Astrocyte of the spinal cord (primary cell): Measurements from ENCODE around the gene CHST8.

Experiments used
- DNase-seq: peaks from one replicate; pipeline ENCODE4 v3.0.0; 2011; ENCODE audit warnings: low read depth, low spot score
- H3K4me3 ChIP-seq: 2 replicates; pipeline ENCODE4 v1.5.1; 2011; ENCODE audit warnings: low read depth, mild to moderate bottlenecking, low read length, moderate library complexity
- in situ Hi-C: cut with HindIII; loops from 2 replicates; pipeline ENCODE4 v1.10.0; 2017; ENCODE audit warnings: low sequenced_read_pairs
- TF ChIP-seq, protein P1 (sequence below): IDR thresholded peaks from 2 replicates; pipeline ENCODE4 v1.5.1; 2012; ENCODE audit warnings: low read depth, mild to moderate bottlenecking, low read length, inconsistent platforms

CHST8 gene

DNA sequence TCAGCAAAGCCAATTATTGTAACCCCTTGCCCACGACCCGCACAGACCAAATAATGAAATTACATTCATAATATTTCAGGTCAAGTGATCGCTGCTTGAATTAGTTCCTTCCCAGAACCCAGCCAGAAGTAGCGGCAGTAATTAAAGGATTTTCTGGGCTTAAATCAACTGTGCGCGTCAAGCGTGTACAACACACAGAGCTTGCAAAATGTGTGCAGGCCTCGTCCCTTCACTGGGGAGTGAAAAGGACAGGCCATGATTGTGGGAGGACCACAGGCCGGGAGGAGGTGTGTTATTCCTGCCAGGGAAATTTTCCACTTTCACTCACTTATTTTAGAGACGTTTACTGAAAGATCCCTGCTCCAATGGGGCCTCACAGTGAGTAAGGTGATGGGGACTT is 84.9 kb downstream of the CHST8 start:
- in situ Hi-C loops: no loop called here
- TF ChIP-seq, protein P1, sequence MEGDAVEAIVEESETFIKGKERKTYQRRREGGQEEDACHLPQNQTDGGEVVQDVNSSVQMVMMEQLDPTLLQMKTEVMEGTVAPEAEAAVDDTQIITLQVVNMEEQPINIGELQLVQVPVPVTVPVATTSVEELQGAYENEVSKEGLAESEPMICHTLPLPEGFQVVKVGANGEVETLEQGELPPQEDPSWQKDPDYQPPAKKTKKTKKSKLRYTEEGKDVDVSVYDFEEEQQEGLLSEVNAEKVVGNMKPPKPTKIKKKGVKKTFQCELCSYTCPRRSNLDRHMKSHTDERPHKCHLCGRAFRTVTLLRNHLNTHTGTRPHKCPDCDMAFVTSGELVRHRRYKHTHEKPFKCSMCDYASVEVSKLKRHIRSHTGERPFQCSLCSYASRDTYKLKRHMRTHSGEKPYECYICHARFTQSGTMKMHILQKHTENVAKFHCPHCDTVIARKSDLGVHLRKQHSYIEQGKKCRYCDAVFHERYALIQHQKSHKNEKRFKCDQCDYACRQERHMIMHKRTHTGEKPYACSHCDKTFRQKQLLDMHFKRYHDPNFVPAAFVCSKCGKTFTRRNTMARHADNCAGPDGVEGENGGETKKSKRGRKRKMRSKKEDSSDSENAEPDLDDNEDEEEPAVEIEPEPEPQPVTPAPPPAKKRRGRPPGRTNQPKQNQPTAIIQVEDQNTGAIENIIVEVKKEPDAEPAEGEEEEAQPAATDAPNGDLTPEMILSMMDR: no peak
- no peak for DNase-seq
- H3K4me3 ChIP-seq: no peak overlapping the region

DNA sequence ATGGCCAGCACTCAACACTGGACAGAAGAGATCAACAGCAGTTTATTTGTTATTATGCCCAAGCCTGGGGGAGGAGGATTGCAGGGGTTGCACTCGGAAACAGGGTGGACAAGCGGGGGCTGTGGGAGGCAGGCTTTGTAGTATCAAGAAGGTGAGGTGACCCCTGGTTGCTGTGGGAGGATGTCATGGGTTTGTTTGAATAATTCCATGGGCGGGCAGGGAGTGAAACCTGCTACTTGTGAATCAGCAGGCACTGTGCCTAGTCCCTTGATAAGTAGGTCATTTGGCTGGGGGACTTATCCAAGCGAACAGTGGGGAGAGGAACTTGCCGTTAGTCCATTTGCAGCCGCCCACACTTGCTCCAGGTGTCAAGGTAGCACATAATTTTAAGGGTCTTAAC is 90.5 kb downstream of the CHST8 start:
- DNase-seq: no peak
- TF ChIP-seq, protein P1: no peak
- in situ Hi-C loops: no loop called here
- H3K4me3 ChIP-seq: no peak overlapping the region

GRCh38 chr19:33713194-33713593 is 91.4 kb downstream of the CHST8 start:
- in situ Hi-C loops: no loop called here
- H3K4me3 ChIP-seq: no peak overlapping the region
- TF ChIP-seq, protein P1: no peak

GRCh38 chr19:33714149-33714548 is 92.4 kb downstream of the CHST8 start:
- no peak for DNase-seq
- no peak overlapping the region for H3K4me3 ChIP-seq
- TF ChIP-seq, protein P1: no peak
- in situ Hi-C loops: no loop called here

More at GRCh38 chr19:33713194-33713593, 91.4 kb downstream of the CHST8 start:
- DNase-seq: no peak

DNA sequence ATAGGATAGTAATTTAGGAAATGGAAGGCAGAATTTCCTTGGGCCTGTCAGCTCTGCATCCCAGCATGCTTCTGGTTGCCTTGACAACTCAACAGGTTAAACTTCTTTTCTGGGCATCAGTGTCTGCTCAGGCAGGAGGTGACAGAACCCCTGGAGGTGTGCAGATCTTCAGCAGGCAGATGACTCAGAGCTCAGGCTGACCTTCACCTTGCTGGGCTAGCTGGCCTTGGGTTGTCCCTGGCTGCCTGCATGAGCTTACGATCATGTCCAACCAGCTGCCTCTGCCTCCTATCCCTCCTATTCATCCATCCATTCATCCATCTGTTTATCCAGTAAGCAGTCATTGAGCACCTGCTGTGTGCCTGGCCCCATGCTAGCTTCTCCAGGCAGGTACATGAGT is 93.7 kb downstream of the CHST8 start:
- TF ChIP-seq, protein P1: no peak
- in situ Hi-C loops: no loop called here
- H3K4me3 ChIP-seq: no peak overlapping the region
- no peak for DNase-seq

DNA sequence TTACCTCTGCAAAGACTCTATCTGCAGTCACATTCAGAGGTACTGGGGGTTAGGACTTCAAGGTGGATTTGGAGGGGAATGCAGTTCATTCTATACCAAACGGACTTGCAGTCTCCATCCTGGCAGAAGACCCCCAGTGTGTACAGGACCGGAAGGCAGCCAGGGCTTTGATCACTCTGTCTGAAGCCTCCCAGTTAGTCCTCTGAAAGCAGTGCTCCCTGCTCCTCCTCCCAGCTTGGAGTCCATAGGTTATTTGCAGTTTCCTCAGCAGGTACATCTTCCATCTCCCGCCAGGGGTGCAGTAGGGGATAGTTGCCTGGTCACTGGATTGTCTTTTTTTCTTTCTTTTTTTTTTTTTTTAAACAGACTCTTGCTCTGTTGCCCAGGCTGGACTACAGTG is 96.1 kb downstream of the CHST8 start:
- no peak overlapping the region for H3K4me3 ChIP-seq
- DNase-seq: no peak
- in situ Hi-C loops: no loop called here
- TF ChIP-seq, protein P1: no peak
